HG03457 (cell line): ENCODE data around the gene OR7E24.
"Not testable (repeated sequence)": the region's sequence is repeated elsewhere in the genome, so short reads cannot be mapped to it uniquely, and the experiment has no call there.

Source experiments
- ATAC-seq: cut with Tn5 transposase; IDR thresholded peaks from one replicate; pipeline ENCODE4 v1.9.1; 2021; ENCODE audit warnings: moderate number of reproducible peaks; ENCODE audit not compliant: unreplicated experiment

OR7E24 gene

DNA sequence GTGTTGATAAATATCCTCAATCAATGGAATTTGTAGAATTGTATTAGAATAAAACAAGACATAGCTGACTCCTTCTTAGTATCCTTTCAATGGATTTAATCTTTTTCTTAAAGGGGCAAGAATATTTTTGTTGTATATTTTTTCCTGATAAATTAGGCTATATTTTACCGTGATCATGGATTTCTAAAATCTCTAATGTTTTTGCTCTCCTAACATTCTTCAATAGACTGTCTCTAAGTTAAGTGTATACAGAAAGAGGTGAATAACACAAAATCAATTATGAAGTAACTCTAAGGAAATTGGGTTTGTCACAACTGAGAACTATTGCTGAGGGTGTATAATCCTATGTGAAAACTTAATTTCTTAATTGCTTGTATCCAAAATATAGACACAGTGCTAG lies at the start of gene OR7E24:
OR7E24 (plus strand) TSS at position 301 of the 400 bp plus-strand sequence. CDS start 114 bp downstream, outside the sequence.
- no peak for ATAC-seq

- no peak for ATAC-seq
These were observed 45.1 kb upstream of the OR7E24 start for GRCh38 chr19:9205501-9206113.

GRCh38 chr19:9219489-9219888 lies 31.2 kb upstream of the OR7E24 start, which contains the start of gene OR7D4:
Gene OR7D4 (minus strand): TSS chr19:9219589. CDS start chr19:9214837, 4,752 bp downstream.
- no peak for ATAC-seq

DNA sequence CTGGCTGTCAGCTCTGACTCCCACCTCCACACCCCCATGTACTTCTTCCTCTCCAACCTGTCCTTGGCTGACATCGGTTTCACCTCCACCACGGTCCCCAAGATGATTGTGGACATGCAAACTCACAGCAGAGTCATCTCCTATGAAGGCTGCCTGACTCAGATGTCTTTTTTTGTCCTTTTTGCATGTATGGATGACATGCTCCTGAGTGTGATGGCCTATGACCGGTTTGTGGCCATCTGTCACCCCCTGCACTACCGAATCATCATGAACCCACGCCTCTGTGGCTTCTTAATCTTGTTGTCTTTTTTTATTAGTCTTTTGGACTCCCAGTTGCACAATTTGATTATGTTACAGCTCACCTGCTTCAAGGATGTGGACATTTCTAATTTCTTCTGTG lies 506 bp downstream of the OR7E24 start:
- ATAC-seq: no peak

DNA sequence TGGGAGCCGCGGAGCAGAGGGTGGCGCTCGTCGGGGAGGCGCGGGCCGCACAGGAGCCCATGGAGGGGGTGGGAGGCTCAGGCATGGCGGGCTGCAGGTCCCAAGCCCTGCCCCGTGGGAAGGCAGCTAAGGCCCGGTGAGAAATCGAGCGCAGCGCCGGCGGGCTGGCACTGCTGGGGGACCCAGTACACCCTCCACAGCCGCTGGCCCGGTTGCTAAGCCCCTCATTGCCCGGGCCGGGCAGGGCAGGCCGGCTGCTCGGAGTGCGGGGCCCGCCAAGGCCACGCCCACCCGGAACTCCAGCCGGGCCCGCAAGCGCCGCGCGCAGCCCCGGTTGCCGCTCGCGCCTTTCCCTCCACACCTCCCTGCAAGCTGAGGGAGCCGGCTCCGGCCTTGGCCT lies 32.8 kb downstream of the OR7E24 start:
- not testable (repeated sequence) for ATAC-seq

- ATAC-seq: no peak
These were observed 38.6 kb downstream of the OR7E24 start for GRCh38 chr19:9289231-9289884.

DNA sequence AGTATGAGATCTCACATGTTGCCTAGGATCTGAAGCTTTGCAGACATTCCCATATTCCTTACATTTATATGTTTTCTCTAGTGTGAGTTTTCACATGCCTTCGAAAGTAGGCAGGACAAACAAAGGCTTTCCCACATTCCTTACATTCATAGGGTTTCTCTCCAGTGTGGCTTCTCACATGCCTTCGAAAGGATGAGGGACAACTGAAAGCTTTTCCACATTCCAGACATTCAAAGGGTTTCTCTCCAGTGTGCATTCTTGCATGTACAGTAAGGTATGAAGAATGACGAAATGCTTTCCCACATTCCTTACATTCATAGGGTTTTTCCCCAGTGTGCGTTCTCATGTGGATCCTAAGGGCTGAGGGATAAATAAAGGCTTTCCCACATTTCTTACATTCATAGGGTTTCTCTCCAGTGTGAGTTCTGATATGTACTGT lies 44.7 kb downstream of the OR7E24 start:
- no peak for ATAC-seq

DNA sequence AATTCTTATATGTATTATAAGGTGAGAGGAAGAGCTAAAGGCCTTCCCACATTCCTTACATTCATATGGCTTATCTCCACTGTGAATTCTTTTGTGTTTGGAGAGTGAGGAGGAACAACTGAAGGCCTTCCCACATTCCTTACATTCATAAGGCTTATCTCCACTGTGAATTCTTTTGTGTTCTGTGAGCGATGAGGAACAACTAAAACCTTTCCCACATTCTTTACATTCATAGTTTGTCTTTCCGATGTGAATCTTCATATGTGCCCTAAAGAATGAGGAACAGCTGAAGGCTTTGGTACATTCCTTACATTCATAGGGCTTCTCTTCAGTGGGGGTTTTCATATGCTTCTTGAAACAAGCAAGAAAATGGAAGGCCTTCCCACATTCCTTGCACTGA lies 45.6 kb downstream of the OR7E24 start:
- no peak for ATAC-seq
